Fibroblast of the aortic adventitia (primary cell): ENCODE data around the gene C4A. TPM values are rescaled to one million over a fixed set of nuclear protein-coding genes. Genes with fewer than 3 reads are reported as not detected.

Experiments
- DNase-seq: peaks from one replicate; pipeline ENCODE4 v3.0.0-alpha.2; 2010; ENCODE audit warnings: low read depth
- H3K4me3 ChIP-seq: 2 replicates; pipeline ENCODE4 v1.5.1; 2011; ENCODE audit warnings: low read depth, mild to moderate bottlenecking, control low read depth, low read length, moderate library complexity
- CTCF ChIP-seq: IDR thresholded peaks from 2 replicates; pipeline ENCODE4 v1.5.1; 2011; ENCODE audit warnings: mild to moderate bottlenecking, low read length, control low read depth, inconsistent platforms; ENCODE audit not compliant: insufficient read depth
- total RNA-seq: library from RNA; depleted of rRNA; stranded (reverse); fragments of >200 nt; gene quantifications from 2 replicates; pipeline ENCODE4 v1.2.3, GENCODE V29; 2012; ENCODE audit warnings: low replicate concordance

The C4A gene
- total RNA-seq, 1 donor, result 5.2 TPM

GRCh38 chr6:31967926-31968320 lies 13.9 kb upstream of the C4A start:
- no peak for TF ChIP-seq CTCF
- no peak for DNase-seq
- no peak overlapping the region for H3K4me3 ChIP-seq

- no peak for TF ChIP-seq CTCF
- H3K4me3 ChIP-seq, result no peak overlapping the region
- no peak for DNase-seq
Observed at GRCh38 chr6:31968326-31968725, 13.5 kb upstream of the C4A start.

GRCh38 chr6:31968791-31969711 lies 12.8 kb upstream of the C4A start:
- H3K4me3 ChIP-seq, result no peak overlapping the region
- TF ChIP-seq CTCF, result no peak
- no peak for DNase-seq

- peak; percentile 31 for DNase-seq
- H3K4me3 ChIP-seq, result peak overlapping the region; percentile 93
- no peak for TF ChIP-seq CTCF
Observed at GRCh38 chr6:31969712-31970603, 11.9 kb upstream of the C4A start.

GRCh38 chr6:31970604-31971271 lies 11.1 kb upstream of the C4A start:
- peak overlapping the region; percentile 93 for H3K4me3 ChIP-seq
- TF ChIP-seq CTCF, result no peak
- no peak for DNase-seq

- no peak for TF ChIP-seq CTCF
- no peak for DNase-seq
- peak overlapping the region; percentile 93 for H3K4me3 ChIP-seq
Observed at GRCh38 chr6:31971279-31971992, 10.4 kb upstream of the C4A start.
